Stimulated activated CD4-positive, alpha-beta T cell treated with anti-CD3 and anti-CD28 coated beads, TNF-alpha, amount 100 ng/mL, for 1 hour (primary cell): Measurements from ENCODE around the gene TDP2.
"Not testable (repeated sequence)": the region's sequence is repeated elsewhere in the genome, so short reads cannot be mapped to it uniquely, and the experiment has no call there.

Experiments used
- DNase-seq, 3 donors: peaks; one replicate each; pipeline ENCODE4 v3.0.0-alpha.2; 2020; ENCODE audit warnings: low read depth in 3 of 3, low spot score in 1 of 3

Gene TDP2

GRCh38 chr6:24683297-24684296, 16.9 kb upstream of the TDP2 start:
- no peak for DNase-seq

- no peak for DNase-seq
Observed at GRCh38 chr6:24680582-24680981, 13.9 kb upstream of the TDP2 start.

GRCh38 chr6:24678792-24679352, 12.2 kb upstream of the TDP2 start:
- not testable (repeated sequence) for DNase-seq

- DNase-seq: no peak
Observed at GRCh38 chr6:24673625-24674024, 6.9 kb upstream of the TDP2 start.

GRCh38 chr6:24672620-24673182, 6.0 kb upstream of the TDP2 start:
- no peak for DNase-seq

- not testable (repeated sequence) for DNase-seq
Observed at GRCh38 chr6:24671077-24671476, 4.4 kb upstream of the TDP2 start.

GRCh38 chr6:24670492-24670891, 3.8 kb upstream of the TDP2 start:
- DNase-seq: not testable (repeated sequence)

- DNase-seq: no peak
Observed at GRCh38 chr6:24668997-24669361, 2.3 kb upstream of the TDP2 start.

- not testable (repeated sequence) for DNase-seq
Observed at GRCh38 chr6:24668066-24668996, 1.6 kb upstream of the TDP2 start.

- DNase-seq: no peak
Observed at GRCh38 chr6:24667378-24667803, 692 bp upstream of the TDP2 start.

GRCh38 chr6:24666097-24666640, 530 bp downstream of the TDP2 start:
- peak in 1 of 3 donors; percentile 9 for DNase-seq

GRCh38 chr6:24664046-24664987, 2.4 kb downstream of the TDP2 start:
- DNase-seq: no peak

GRCh38 chr6:24663189-24663588, 3.5 kb downstream of the TDP2 start:
- no peak for DNase-seq

- no peak for DNase-seq
Observed at GRCh38 chr6:24662236-24662635, 4.5 kb downstream of the TDP2 start.

- not testable (repeated sequence) for DNase-seq
Observed at GRCh38 chr6:24661759-24662158, 4.9 kb downstream of the TDP2 start.

GRCh38 chr6:24660105-24660504, 6.6 kb downstream of the TDP2 start:
- no peak for DNase-seq

- DNase-seq: no peak
Observed at GRCh38 chr6:24659561-24659960, 7.1 kb downstream of the TDP2 start.

GRCh38 chr6:24658573-24659560, 7.8 kb downstream of the TDP2 start:
- no peak for DNase-seq
